Kidney epithelial cell (primary cell): ENCODE measurements around the gene C17orf113. TPM values are rescaled to one million over a fixed set of nuclear protein-coding genes. Genes with fewer than 3 reads are reported as not detected.

Source experiments
- DNase-seq: peaks from one replicate; pipeline ENCODE4 v3.0.0-alpha.2; 2010; ENCODE audit warnings: low read depth
- H3K27me3 ChIP-seq: 2 replicates; pipeline ENCODE4 v1.6.0; 2011; ENCODE audit warnings: low read length; ENCODE audit not compliant: control insufficient read depth, insufficient read depth
- H3K36me3 ChIP-seq: 2 replicates; pipeline ENCODE4 v1.5.1; 2011; ENCODE audit warnings: low read length; ENCODE audit not compliant: control insufficient read depth, insufficient read depth
- H3K4me3 ChIP-seq: 2 replicates; pipeline ENCODE4 v1.5.1; 2011; ENCODE audit warnings: low read depth, mild to moderate bottlenecking, control low read depth, low read length
- CTCF ChIP-seq: IDR thresholded peaks from 2 replicates; pipeline ENCODE4 v1.5.1; 2011; ENCODE audit warnings: mild to moderate bottlenecking, moderate library complexity, low read length, control low read depth, inconsistent platforms; ENCODE audit not compliant: insufficient read depth, poor library complexity, severe bottlenecking
- total RNA-seq: library from RNA; depleted of rRNA; stranded (reverse); fragments of >200 nt; gene quantifications from 2 replicates; pipeline ENCODE4 v1.2.3, GENCODE V29; 2015

C17orf113 gene
- total RNA-seq, 1 donor from 2014 or later: 0.75 TPM

- Histone ChIP-seq H3K36me3 (peaks cover 6% of the 10 kb centered on the region), H3K27me3 (no peaks in the 10 kb centered on the region), H3K4me3 (no peak overlapping the region)
- TF ChIP-seq CTCF: no peak
- no peak for DNase-seq
These were observed 62.0 kb downstream of the C17orf113 start for GRCh38 chr17:41988418-41988817.

Other genes with a start within 250 kb of the C17orf113 start
- gene P3H4, start 238.7 kb downstream of the C17orf113 start, total RNA-seq: 50.5 and 58.4 TPM in 2 replicates
- 152 and 157 TPM in 2 replicates for gene FKBP10, start 237.6 kb downstream of the C17orf113 start, total RNA-seq
- 60.2 and 61.5 TPM in 2 replicates for gene NT5C3B, start 214.4 kb downstream of the C17orf113 start, total RNA-seq
- not detected in 2 replicates for gene KLHL10, start 212.8 kb downstream of the C17orf113 start, total RNA-seq
- gene KLHL11, start 185.2 kb downstream of the C17orf113 start, total RNA-seq: 28.3 and 29.2 TPM in 2 replicates
- 241 and 301 TPM in 2 replicates for gene ACLY, start 131.7 kb downstream of the C17orf113 start, total RNA-seq
- 0.62 and 0.84 TPM in 2 replicates for gene ODAD4, start 120.0 kb downstream of the C17orf113 start, total RNA-seq
- 58.5 and 65.1 TPM in 2 replicates for gene CNP, start 83.8 kb downstream of the C17orf113 start, total RNA-seq
- gene DNAJC7, start 33.2 kb downstream of the C17orf113 start, total RNA-seq: 68.0 and 73.5 TPM in 2 replicates
- gene NKIRAS2, start 30.5 kb downstream of the C17orf113 start, total RNA-seq: 74.4 and 77.8 TPM in 2 replicates
- gene ZNF385C, start 47.9 kb upstream of the C17orf113 start, total RNA-seq: 0.04 and 0.34 TPM in 2 replicates
- 10.0 and 14.7 TPM in 2 replicates for gene DHX58, start 62.1 kb upstream of the C17orf113 start, total RNA-seq
- gene KAT2A, start 70.8 kb upstream of the C17orf113 start, total RNA-seq: 22.2 and 32.4 TPM in 2 replicates
- not detected in 2 replicates for gene HSPB9, start 72.2 kb upstream of the C17orf113 start, total RNA-seq
- gene RAB5C, start 104.4 kb upstream of the C17orf113 start, total RNA-seq: 142 and 195 TPM in 2 replicates
- 0.14 TPM in 1 of 2 replicates, not detected in the other for gene KCNH4, start 130.5 kb upstream of the C17orf113 start, total RNA-seq
- gene HCRT, start 134.9 kb upstream of the C17orf113 start, total RNA-seq: not detected in 2 replicates
- gene GHDC, start 143.9 kb upstream of the C17orf113 start, total RNA-seq: 26.7 and 45.8 TPM in 2 replicates
- 27.5 and 29.6 TPM in 2 replicates for gene STAT5B, start 225.8 kb upstream of the C17orf113 start, total RNA-seq
- gene STAT5A, start 237.9 kb upstream of the C17orf113 start, total RNA-seq: 11.4 and 24.4 TPM in 2 replicates